Measurements from ENCODE around the gene SLC2A4RG. TPM values are rescaled to one million over a fixed set of nuclear protein-coding genes. Genes with fewer than 3 reads are reported as not detected.

SLC2A4RG gene
- total and polyA plus RNA-seq, 2 of the 4 experiments (the other 2 are of a cell fraction): 5.0 to 50.3 TPM

DNA sequence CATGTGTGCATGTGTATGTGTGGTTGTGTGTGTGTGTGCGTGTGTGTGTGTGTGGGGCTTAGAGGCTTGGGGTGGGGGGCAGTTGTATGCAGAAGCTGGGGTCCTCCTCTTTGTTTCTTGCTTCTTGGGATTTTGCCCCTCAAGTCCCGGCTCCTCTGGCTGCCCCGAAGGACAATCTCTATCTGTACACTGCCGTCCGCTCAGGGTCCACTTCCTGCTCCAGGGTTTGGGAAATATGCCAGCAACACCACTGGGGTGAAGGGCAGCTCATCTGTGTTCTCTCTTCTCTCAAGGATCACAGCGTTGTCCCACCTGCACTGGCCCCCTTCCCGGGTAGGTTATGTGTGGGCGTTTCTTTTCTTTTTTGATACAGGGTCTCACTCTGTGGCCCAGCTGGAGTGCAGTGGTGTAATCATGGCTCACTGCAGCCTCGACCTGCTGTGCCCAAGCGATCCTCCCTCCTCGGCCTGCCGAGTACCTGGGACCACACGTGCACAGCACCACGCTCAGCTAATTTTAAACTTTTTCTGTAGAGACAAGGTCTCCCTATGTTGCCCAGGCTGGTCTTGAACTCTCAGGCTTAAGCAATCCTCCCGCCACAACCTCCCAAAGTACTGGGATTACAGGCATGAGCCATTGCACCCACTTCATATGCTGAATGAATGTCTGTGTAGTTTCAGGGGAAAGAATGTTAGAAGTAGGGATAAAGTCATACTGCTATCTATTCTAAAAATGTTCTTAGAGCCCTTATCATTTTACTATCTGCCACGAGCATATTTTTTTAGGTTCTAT is 25.7 kb downstream of the SLC2A4RG start (continued):
- TF ChIP-seq, protein P1, sequence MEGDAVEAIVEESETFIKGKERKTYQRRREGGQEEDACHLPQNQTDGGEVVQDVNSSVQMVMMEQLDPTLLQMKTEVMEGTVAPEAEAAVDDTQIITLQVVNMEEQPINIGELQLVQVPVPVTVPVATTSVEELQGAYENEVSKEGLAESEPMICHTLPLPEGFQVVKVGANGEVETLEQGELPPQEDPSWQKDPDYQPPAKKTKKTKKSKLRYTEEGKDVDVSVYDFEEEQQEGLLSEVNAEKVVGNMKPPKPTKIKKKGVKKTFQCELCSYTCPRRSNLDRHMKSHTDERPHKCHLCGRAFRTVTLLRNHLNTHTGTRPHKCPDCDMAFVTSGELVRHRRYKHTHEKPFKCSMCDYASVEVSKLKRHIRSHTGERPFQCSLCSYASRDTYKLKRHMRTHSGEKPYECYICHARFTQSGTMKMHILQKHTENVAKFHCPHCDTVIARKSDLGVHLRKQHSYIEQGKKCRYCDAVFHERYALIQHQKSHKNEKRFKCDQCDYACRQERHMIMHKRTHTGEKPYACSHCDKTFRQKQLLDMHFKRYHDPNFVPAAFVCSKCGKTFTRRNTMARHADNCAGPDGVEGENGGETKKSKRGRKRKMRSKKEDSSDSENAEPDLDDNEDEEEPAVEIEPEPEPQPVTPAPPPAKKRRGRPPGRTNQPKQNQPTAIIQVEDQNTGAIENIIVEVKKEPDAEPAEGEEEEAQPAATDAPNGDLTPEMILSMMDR (conservative IDR thresholded peaks at IDR 0.05; ENCODE audit: low read depth, low read length): no peak

DNA sequence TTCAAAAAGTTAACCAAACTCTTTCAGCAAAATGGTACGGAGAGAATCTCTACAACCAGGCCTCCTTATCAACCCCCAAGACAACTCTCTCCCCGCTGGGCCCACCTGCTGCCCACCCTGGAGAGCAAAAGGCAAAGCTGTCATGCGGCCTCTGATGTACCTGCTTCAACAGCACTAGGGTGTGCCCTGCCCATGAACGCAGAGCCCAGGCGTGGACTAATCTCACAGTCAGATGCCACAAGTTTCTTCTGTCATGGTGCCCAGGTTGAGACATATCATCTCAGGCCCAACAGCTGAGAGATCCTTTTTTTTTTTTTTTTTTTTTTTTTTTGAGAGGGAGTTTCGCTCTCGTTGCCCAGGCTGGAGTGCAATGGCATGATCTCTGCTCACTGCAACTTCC is 26.3 kb downstream of the SLC2A4RG start:
- no peak overlapping the region for H3K4ac ChIP-seq (ENCODE audit: low read depth, low read length)
- no peak overlapping the region for H4K8ac ChIP-seq (ENCODE audit: low read depth in 2 of 2, low read length in 2 of 2)
- dilution Hi-C loops (cut with HindIII; ENCODE audit: low sequenced_read_pairs, unreplicated experiment) (no loop called here), intact Hi-C loops (cut with micrococcal nuclease) (no loop called here), in situ Hi-C loops (cut with MboI; ENCODE audit: low sequenced_read_pairs) (no loop called here)
- no peak overlapping the region for H3K4me3 ChIP-seq (ENCODE audit: insufficient read depth, low read depth, low read length)
- peaks cover 2 to 11% of the 10 kb centered on the region in 2 experiments; a peak in 1 of 4 replicates for H3K79me1 ChIP-seq (ENCODE audit: low read depth in 1 of 2, low read length in 2 of 2)
- H2AK9ac ChIP-seq (replicated peaks; ENCODE audit: low read depth, low read length, poor library complexity): no peak overlapping the region
- no peak overlapping the region for H4K5ac ChIP-seq (ENCODE audit: low read depth, low read length)
- no peak overlapping the region for H2BK15ac ChIP-seq (ENCODE audit: low read depth, low read length)
- no peak overlapping the region for H2BK120ac ChIP-seq (ENCODE audit: low read depth, low read length)
- H3K36me3 ChIP-seq (ENCODE audit: control insufficient read depth, insufficient read depth, low read length): peaks cover 28% of the 10 kb centered on the region; the same call in 1 of the 2 replicates
- no peak overlapping the region for H2BK5ac ChIP-seq (ENCODE audit: low read depth, low read length, poor library complexity, severe bottlenecking)
- no peak overlapping the region for H3K56ac ChIP-seq (ENCODE audit: extremely low read depth, insufficient read depth, low read length)
- no peaks in the 10 kb centered on the region for H4K20me1 ChIP-seq (ENCODE audit: insufficient read depth, low read length)
- no peak overlapping the region for H2AFZ ChIP-seq (replicated peaks; ENCODE audit: low read length, poor library complexity)
- no peak overlapping the region for H2BK20ac ChIP-seq (ENCODE audit: low read depth, low read length)
- ChIA-PET CTCF (interaction anchor here (1.0 kb wide), 1 partner anchor 20 kb away, joined by 3 read pairs; no protein-coding TSS in a partner anchor), POLR2A (ENCODE audit: unreplicated experiment) (no interaction called here)
- H4K91ac ChIP-seq (ENCODE audit: insufficient read depth, low read depth, low read length): no peak overlapping the region
- H3K4me1 ChIP-seq (ENCODE audit: control insufficient read depth, insufficient read depth, low read length): no peaks in the 10 kb centered on the region
- ATAC-seq (ENCODE audit: low read depth) (no peak), DNase-seq (no peak)
- no peak overlapping the region for H3K27ac ChIP-seq (ENCODE audit: insufficient read depth, low read length)
- H3K14ac ChIP-seq (replicated peaks; ENCODE audit: low read depth, low read length): no peak overlapping the region
- H3K27me3 ChIP-seq (ENCODE audit: control insufficient read depth, insufficient read depth, low read length): no peaks in the 10 kb centered on the region
- H3K18ac ChIP-seq (ENCODE audit: low read depth, low read length): no peak overlapping the region
- no peak overlapping the region for H3K9ac ChIP-seq (ENCODE audit: low read depth, low read length)
- TF ChIP-seq RAD21 (IDR thresholded peaks at IDR 0.05; ENCODE audit: low read length) (no peak), RCOR1 (IDR thresholded peaks at IDR 0.05; ENCODE audit: insufficient replicate concordance, low read length) (no peak), SMC3 (IDR thresholded peaks at IDR 0.05; ENCODE audit: low read depth, low read length) (no peak), NFE2L2 (IDR thresholded peaks at IDR 0.05; ENCODE audit: low read depth, low read length) (no peak), RFX5 (IDR thresholded peaks at IDR 0.05; ENCODE audit: low read depth, low read length) (no peak)
- TF ChIP-seq, protein P2, sequence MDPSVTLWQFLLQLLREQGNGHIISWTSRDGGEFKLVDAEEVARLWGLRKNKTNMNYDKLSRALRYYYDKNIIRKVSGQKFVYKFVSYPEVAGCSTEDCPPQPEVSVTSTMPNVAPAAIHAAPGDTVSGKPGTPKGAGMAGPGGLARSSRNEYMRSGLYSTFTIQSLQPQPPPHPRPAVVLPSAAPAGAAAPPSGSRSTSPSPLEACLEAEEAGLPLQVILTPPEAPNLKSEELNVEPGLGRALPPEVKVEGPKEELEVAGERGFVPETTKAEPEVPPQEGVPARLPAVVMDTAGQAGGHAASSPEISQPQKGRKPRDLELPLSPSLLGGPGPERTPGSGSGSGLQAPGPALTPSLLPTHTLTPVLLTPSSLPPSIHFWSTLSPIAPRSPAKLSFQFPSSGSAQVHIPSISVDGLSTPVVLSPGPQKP (IDR thresholded peaks at IDR 0.05; ENCODE audit: borderline replicate concordance, low read depth, low read length): no peak
- H3K9me1 ChIP-seq (ENCODE audit: insufficient read depth, low read length): 0 out of 2 replicates have a peak, but pooled peaks cover 3% of the 10 kb centered on the region
- no TSS peak for BruUV-seq (replicated peaks)
- no CpG with 5 or more reads among the region's 7 CpGs for WGBS, 2 experiments (ENCODE audit: extremely low coverage in 2 of 2, insufficient read length in 1 of 2)
- H3K23ac ChIP-seq (ENCODE audit: low read depth, low read length): no peak overlapping the region
- H3K9me3 ChIP-seq (ENCODE audit: control insufficient read depth, insufficient read depth, low read length): no peaks in the 10 kb centered on the region
- H3K4me2 ChIP-seq (ENCODE audit: low read depth, low read length): no peak overlapping the region
- H2AK5ac ChIP-seq (ENCODE audit: low read depth, low read length): no peak overlapping the region

Measured in IMR-90 (cell line).